Erythroblast (primary cell): ENCODE measurements around the gene CACNA1D.

ENCODE experiments used
- GATA1 ChIP-seq: IDR thresholded peaks from 2 replicates; pipeline ENCODE4 v1.6.1; 2011; ENCODE audit warnings: low read depth, mild to moderate bottlenecking, control low read depth, low read length, moderate library complexity
- POLR2A ChIP-seq: IDR thresholded peaks from 2 replicates; pipeline ENCODE4 v1.6.1; 2011; ENCODE audit warnings: mild to moderate bottlenecking, low read length

- TF ChIP-seq POLR2A = no peak
- no peak for TF ChIP-seq GATA1
Observed at GRCh38 chr3:53594276-53594675, 99.9 kb downstream of the CACNA1D start.
